MM.1S (cell line): Measurements from ENCODE around the gene C17orf113.
A peak's percentile ranks its signal among the peaks of the same experiment; 100 is the strongest.

ENCODE experiments used
- DNase-seq: peaks from one replicate; pipeline ENCODE4 v3.0.0-alpha.2; 2015
- H2AFZ ChIP-seq: fragments of 300-600 bp; sonication (generic); 2 replicates; pipeline ENCODE4 v1.6.0; 2016; ENCODE audit warnings: antibody characterized with exemption, low read length
- H3F3A ChIP-seq: fragments of 300-600 bp; sonication (generic); 2 replicates; pipeline ENCODE4 v1.6.1; 2016; ENCODE audit warnings: mild to moderate bottlenecking, antibody characterized with exemption, low read length, moderate library complexity, mixed read lengths; ENCODE audit not compliant: insufficient read depth
- H3K27ac ChIP-seq: fragments of 300-600 bp; sonication (generic); 2 replicates; pipeline ENCODE4 v1.5.1; 2016; ENCODE audit warnings: mild to moderate bottlenecking, low read length
- H3K27me3 ChIP-seq: fragments of 300-600 bp; sonication (generic); replicated peaks from 2 replicates; pipeline ENCODE4 v1.6.0; 2016; ENCODE audit warnings: low read length; ENCODE audit not compliant: insufficient read depth
- H3K36me3 ChIP-seq: fragments of 300-600 bp; sonication (generic); replicated peaks from 2 replicates; pipeline ENCODE4 v1.6.1; 2016; ENCODE audit warnings: mild to moderate bottlenecking, low read length, mixed read lengths; ENCODE audit not compliant: insufficient read depth
- H3K4me1 ChIP-seq: fragments of 300-600 bp; sonication (generic); 2 replicates; pipeline ENCODE4 v1.6.1; 2016; ENCODE audit warnings: low read length, mixed read lengths
- H3K4me2 ChIP-seq: fragments of 300-600 bp; sonication (generic); 2 replicates; pipeline ENCODE4 v1.6.0; 2016; ENCODE audit warnings: low read depth, low read length
- H3K4me3 ChIP-seq: fragments of 300-600 bp; sonication (generic); 2 replicates; pipeline ENCODE4 v1.5.1; 2016; ENCODE audit warnings: low read length, mixed read lengths
- H3K79me2 ChIP-seq: fragments of 300-600 bp; sonication (generic); 2 replicates; pipeline ENCODE4 v1.6.1; 2016; ENCODE audit warnings: mixed run types, low read length, mixed read lengths
- H3K9ac ChIP-seq: fragments of 300-600 bp; sonication (generic); 2 replicates; pipeline ENCODE4 v1.6.1; 2016; ENCODE audit warnings: low read length, mixed read lengths
- H3K9me2 ChIP-seq: fragments of 300-600 bp; sonication (generic); replicated peaks from 2 replicates; pipeline ENCODE4 v1.6.1; 2016; ENCODE audit warnings: mild to moderate bottlenecking, low read length, mixed read lengths; ENCODE audit not compliant: insufficient read depth
- H3K9me3 ChIP-seq: fragments of 300-600 bp; sonication (generic); replicated peaks from 2 replicates; pipeline ENCODE4 v1.6.1; 2016; ENCODE audit warnings: mild to moderate bottlenecking, low read length, mixed read lengths; ENCODE audit not compliant: insufficient read depth
- H4K20me1 ChIP-seq: fragments of 300-600 bp; sonication (generic); 2 replicates; pipeline ENCODE4 v1.6.1; 2016; ENCODE audit warnings: mild to moderate bottlenecking, low read length, moderate library complexity, mixed read lengths; ENCODE audit not compliant: insufficient read depth
- CTCF ChIP-seq: fragments of 300-600 bp; sonication (generic); IDR thresholded peaks from 2 replicates; pipeline ENCODE4 v1.5.1; 2016; ENCODE audit warnings: antibody characterized with exemption, low read length, mixed read lengths
- EZH2 ChIP-seq: fragments of 300-600 bp; sonication (generic); optimal IDR thresholded peaks from 2 replicates; pipeline ENCODE3; 2017; ENCODE audit warnings: low read depth, mild to moderate bottlenecking, antibody characterized with exemption, low read length, mixed read lengths
- EZH2phosphoT487 ChIP-seq: fragments of 300-600 bp; sonication (generic); IDR thresholded peaks from 2 replicates; pipeline ENCODE4 v1.6.1; 2018; ENCODE audit warnings: antibody characterized with exemption, low read length

Gene C17orf113

GRCh38 chr17:42026857-42027589, 23.4 kb downstream of the C17orf113 start:
- peaks cover 21% of the 10 kb centered on the region for H3K4me1 ChIP-seq
- H3K9me3 ChIP-seq = no peaks in the 10 kb centered on the region
- no peaks in the 10 kb centered on the region for H4K20me1 ChIP-seq
- no peak overlapping the region for H3K4me2 ChIP-seq
- H3K27ac ChIP-seq = no peak overlapping the region
- no peak overlapping the region for H2AFZ ChIP-seq
- peaks cover 15% of the 10 kb centered on the region for H3F3A ChIP-seq
- 0 out of 2 replicates have a peak, but pooled peaks cover 6% of the 10 kb centered on the region for H3K79me2 ChIP-seq
- TF ChIP-seq EZH2 (no peak), CTCF (no peak), EZH2phosphoT487 (no peak)
- no peaks in the 10 kb centered on the region for H3K36me3 ChIP-seq
- no peak for DNase-seq
- H3K9me2 ChIP-seq = no peaks in the 10 kb centered on the region
- no peak overlapping the region for H3K4me3 ChIP-seq
- H3K9ac ChIP-seq = no peak overlapping the region
- H3K27me3 ChIP-seq = no peaks in the 10 kb centered on the region

GRCh38 chr17:42025936-42026335, 24.5 kb downstream of the C17orf113 start:
- Histone ChIP-seq H3K27me3 (no peaks in the 10 kb centered on the region), H3K36me3 (no peaks in the 10 kb centered on the region), H2AFZ (no peak overlapping the region), H4K20me1 (no peaks in the 10 kb centered on the region), H3K9me3 (no peaks in the 10 kb centered on the region), H3K4me1 (peaks cover 27% of the 10 kb centered on the region), H3K9me2 (no peaks in the 10 kb centered on the region), H3K9ac (no peak overlapping the region), H3K79me2 (peaks cover 12% of the 10 kb centered on the region), H3F3A (peaks cover 15% of the 10 kb centered on the region), H3K27ac (no peak overlapping the region; the same call in 1 of the 2 replicates), H3K4me2 (no peak overlapping the region), H3K4me3 (no peak overlapping the region)
- no peak for DNase-seq
- TF ChIP-seq EZH2 = no peak

- Histone ChIP-seq H3K4me3 (no peak overlapping the region), H3K4me2 (peak overlapping the region; percentile 65), H2AFZ (no peak overlapping the region), H3K9ac (peak overlapping the region; percentile 29; the same call in 1 of the 2 replicates), H3K36me3 (no peaks in the 10 kb centered on the region), H3K27me3 (no peaks in the 10 kb centered on the region), H3K79me2 (peaks cover 20% of the 10 kb centered on the region), H3K27ac (peak overlapping the region; percentile 60; the same call in 1 of the 2 replicates), H3K9me2 (no peaks in the 10 kb centered on the region), H3F3A (peaks cover 15% of the 10 kb centered on the region), H4K20me1 (no peaks in the 10 kb centered on the region), H3K9me3 (no peaks in the 10 kb centered on the region), H3K4me1 (peaks cover 29% of the 10 kb centered on the region)
- no peak for TF ChIP-seq CTCF
- TF ChIP-seq EZH2 = no peak
- TF ChIP-seq EZH2phosphoT487 = no peak
- no peak for DNase-seq
Observed at GRCh38 chr17:42025191-42025579, 25.2 kb downstream of the C17orf113 start.
